ENCODE results near the gene DNAAF1. TPM values are rescaled to one million over a fixed set of nuclear protein-coding genes. Genes with fewer than 3 reads are reported as not detected.

DNAAF1 gene
- total and polyA plus RNA-seq, 2 of the 4 experiments (the other 2 are of a cell fraction) = 0.05 TPM; not detected in 1

DNA sequence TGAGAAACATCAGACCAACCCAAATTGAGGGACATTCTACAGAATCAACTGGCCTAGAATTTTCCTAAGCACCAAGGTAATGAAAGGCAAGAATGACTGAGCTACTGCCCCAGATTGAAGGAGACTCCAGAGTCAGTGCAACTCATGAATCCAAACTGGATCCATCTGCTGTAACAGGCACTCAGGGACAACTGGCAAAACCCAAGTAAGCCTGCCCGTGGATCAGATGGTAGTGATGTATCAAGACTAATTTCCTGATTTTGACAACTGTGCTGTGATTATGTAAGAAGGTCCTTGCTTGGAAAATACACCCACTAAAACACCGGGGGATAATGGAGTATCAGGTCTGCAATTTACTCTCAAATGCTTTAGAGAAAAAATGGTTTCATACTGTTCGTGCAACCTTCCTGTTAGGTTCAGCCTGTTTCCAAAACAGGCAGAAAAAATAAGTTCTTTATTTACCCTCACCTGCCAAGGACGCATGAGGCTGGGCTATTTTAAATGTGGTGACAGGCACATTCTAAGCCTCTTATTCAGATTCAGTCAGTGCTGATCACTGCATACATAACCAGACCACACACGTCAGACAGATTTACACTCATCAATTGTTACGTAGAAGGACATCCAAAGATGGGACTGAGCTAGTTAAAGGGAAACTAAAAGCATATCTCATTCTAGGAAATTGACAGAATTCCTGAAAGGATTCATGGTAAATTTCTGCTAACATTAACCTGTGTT, 35.3 kb upstream of the DNAAF1 start:
- Histone ChIP-seq H2BK15ac (ENCODE audit: low read depth, low read length) (no peak overlapping the region), H3K9ac (ENCODE audit: low read depth, low read length) (no peak overlapping the region), H4K20me1 (ENCODE audit: insufficient read depth, low read length) (peaks cover 54% of the 10 kb centered on the region), H3K14ac (replicated peaks; ENCODE audit: low read depth, low read length) (no peak overlapping the region), H3K27ac (ENCODE audit: insufficient read depth, low read length) (no peak overlapping the region), H3K4me3 (ENCODE audit: insufficient read depth, low read depth, low read length) (no peak overlapping the region), H3K18ac (ENCODE audit: low read depth, low read length) (no peak overlapping the region), H2BK20ac (ENCODE audit: low read depth, low read length) (no peak overlapping the region), H3K56ac (ENCODE audit: extremely low read depth, insufficient read depth, low read length) (no peak overlapping the region), H2AK5ac (ENCODE audit: low read depth, low read length) (no peak overlapping the region), H3K23ac (ENCODE audit: low read depth, low read length) (peak overlapping the region; percentile 3; the same call in 1 of the 2 replicates), H3K36me3 (ENCODE audit: control insufficient read depth, insufficient read depth, low read length) (peaks cover 7% of the 10 kb centered on the region; the same call in 1 of the 2 replicates), H2AFZ (replicated peaks; ENCODE audit: low read length, poor library complexity) (no peak overlapping the region), H2BK5ac (ENCODE audit: low read depth, low read length, poor library complexity, severe bottlenecking) (no peak overlapping the region), H3K27me3 (ENCODE audit: control insufficient read depth, insufficient read depth, low read length) (no peaks in the 10 kb centered on the region), H3K9me3 (ENCODE audit: control insufficient read depth, insufficient read depth, low read length) (no peaks in the 10 kb centered on the region), H2AK9ac (replicated peaks; ENCODE audit: low read depth, low read length, poor library complexity) (peak overlapping the region; percentile 82), H3K4me1 (ENCODE audit: control insufficient read depth, insufficient read depth, low read length) (no peaks in the 10 kb centered on the region), H3K9me1 (ENCODE audit: insufficient read depth, low read length) (peaks cover 8% of the 10 kb centered on the region), H2BK120ac (ENCODE audit: low read depth, low read length) (no peak overlapping the region), H4K5ac (ENCODE audit: low read depth, low read length) (no peak overlapping the region), H3K4ac (ENCODE audit: low read depth, low read length) (no peak overlapping the region), H3K4me2 (ENCODE audit: low read depth, low read length) (no peak overlapping the region), H4K8ac (ENCODE audit: low read depth in 2 of 2, low read length in 2 of 2) (no peak overlapping the region), H3K79me1 (ENCODE audit: low read depth in 1 of 2, low read length in 2 of 2) (peaks cover 33 to 67% of the 10 kb centered on the region in 2 experiments), H4K91ac (ENCODE audit: insufficient read depth, low read depth, low read length) (no peak overlapping the region)
- no CpG with 5 or more reads among the region's 6 CpGs for WGBS, 2 experiments (ENCODE audit: extremely low coverage in 2 of 2, insufficient read length in 1 of 2)
- intact Hi-C loops (cut with micrococcal nuclease) = loop anchor here (10.0 kb wide), 1 partner anchor 375 kb away; no protein-coding TSS in a partner anchor
- BruUV-seq (replicated peaks) = no TSS peak
- in situ Hi-C loops (cut with MboI; ENCODE audit: low sequenced_read_pairs) = no loop called here
- peak; percentile 11 for DNase-seq
- no peak for TF ChIP-seq BHLHE40 (IDR thresholded peaks at IDR 0.05; ENCODE audit: low read depth, low read length)
- TF ChIP-seq MAFK (IDR thresholded peaks at IDR 0.05; ENCODE audit: low read depth, low read length) = no peak
- no peak for TF ChIP-seq RAD21 (IDR thresholded peaks at IDR 0.05; ENCODE audit: low read length)
- no peak for TF ChIP-seq MXI1 (IDR thresholded peaks at IDR 0.05; ENCODE audit: borderline replicate concordance, low read depth, low read length)
- no peak for TF ChIP-seq MAZ (IDR thresholded peaks at IDR 0.05; ENCODE audit: borderline replicate concordance, low read depth, low read length)
- dilution Hi-C loops (cut with HindIII; ENCODE audit: low sequenced_read_pairs, unreplicated experiment) = no loop called here
- ChIA-PET POLR2A (ENCODE audit: unreplicated experiment) (no interaction called here), CTCF (no interaction called here)
- ATAC-seq (ENCODE audit: low read depth) = no peak
